T-helper 9 cell (primary cell): ENCODE results near the gene BABAM2.

Experiments
- DNase-seq: peaks from one replicate; pipeline ENCODE4 v3.0.0-alpha.2; 2020

The BABAM2 gene

GRCh38 chr2:28350791-28351285 is 460.3 kb downstream of the BABAM2 start:
- DNase-seq: no peak

- no peak for DNase-seq
Measured at GRCh38 chr2:28351621-28352020, 461.1 kb downstream of the BABAM2 start.

GRCh38 chr2:28352104-28352503 is 461.6 kb downstream of the BABAM2 start:
- no peak for DNase-seq

GRCh38 chr2:28352610-28353195 is 462.2 kb downstream of the BABAM2 start:
- DNase-seq: no peak

- no peak for DNase-seq
Measured at GRCh38 chr2:28354920-28355520, 464.5 kb downstream of the BABAM2 start.

GRCh38 chr2:28355521-28356094 is 465.1 kb downstream of the BABAM2 start:
- no peak for DNase-seq

GRCh38 chr2:28356095-28356911 is 465.8 kb downstream of the BABAM2 start:
- no peak for DNase-seq

- no peak for DNase-seq
Measured at GRCh38 chr2:28357055-28357454, 466.5 kb downstream of the BABAM2 start.

GRCh38 chr2:28357948-28358667 is 467.6 kb downstream of the BABAM2 start:
- no peak for DNase-seq

GRCh38 chr2:28358668-28359201 is 468.2 kb downstream of the BABAM2 start:
- no peak for DNase-seq

- peak; percentile 73 for DNase-seq
Measured at GRCh38 chr2:28359222-28360057, 468.9 kb downstream of the BABAM2 start.

GRCh38 chr2:28360058-28360717 is 469.7 kb downstream of the BABAM2 start:
- no peak for DNase-seq

- no peak for DNase-seq
Measured at GRCh38 chr2:28360718-28361293, 470.3 kb downstream of the BABAM2 start.

GRCh38 chr2:28361991-28362710 is 471.6 kb downstream of the BABAM2 start:
- no peak for DNase-seq

GRCh38 chr2:28362991-28363521 is 472.5 kb downstream of the BABAM2 start:
- DNase-seq: no peak

GRCh38 chr2:28363686-28364280 is 473.3 kb downstream of the BABAM2 start:
- DNase-seq: no peak

GRCh38 chr2:28364610-28365009 is 474.1 kb downstream of the BABAM2 start:
- DNase-seq: no peak

- no peak for DNase-seq
Measured at GRCh38 chr2:28365158-28365557, 474.6 kb downstream of the BABAM2 start.

GRCh38 chr2:28366149-28366495 is 475.6 kb downstream of the BABAM2 start:
- no peak for DNase-seq
